Bone marrow (tissue), 2 donors: ENCODE results near the gene GMDS.

ENCODE experiments used
- DNase-seq, 2 donors: peaks; one replicate each; lab custom pipeline; 2025; lab: John Stamatoyannopoulos, UW

The GMDS gene

DNA sequence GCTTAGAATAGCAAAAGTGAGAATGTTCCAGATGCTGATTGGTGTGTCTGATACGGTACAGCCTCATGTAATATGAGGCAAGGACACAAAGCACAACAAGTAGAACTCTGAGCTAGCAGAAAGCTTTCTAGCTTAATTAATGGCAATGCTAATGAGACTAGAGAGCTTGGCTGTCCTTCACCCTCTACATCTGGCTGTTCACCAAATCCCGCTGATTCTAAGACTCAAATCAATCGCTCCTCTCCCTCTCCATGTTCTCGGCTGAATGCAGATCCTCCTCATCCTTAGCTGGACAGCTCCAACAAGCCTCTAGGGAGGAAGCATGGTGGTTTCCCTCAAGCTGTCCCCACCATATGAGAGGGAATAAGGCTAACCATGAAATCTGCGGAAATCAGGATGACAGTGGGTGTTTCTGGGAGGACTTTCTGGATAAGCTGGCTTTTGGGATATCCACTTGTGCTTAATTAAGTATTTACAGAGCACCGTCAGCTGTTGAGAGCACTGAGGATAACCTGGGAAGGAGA lies 506.8 kb downstream of the GMDS start:
- no peak for DNase-seq

- no peak for DNase-seq
These were observed 507.7 kb downstream of the GMDS start for GRCh38 chr6:1737463-1738311.

DNA sequence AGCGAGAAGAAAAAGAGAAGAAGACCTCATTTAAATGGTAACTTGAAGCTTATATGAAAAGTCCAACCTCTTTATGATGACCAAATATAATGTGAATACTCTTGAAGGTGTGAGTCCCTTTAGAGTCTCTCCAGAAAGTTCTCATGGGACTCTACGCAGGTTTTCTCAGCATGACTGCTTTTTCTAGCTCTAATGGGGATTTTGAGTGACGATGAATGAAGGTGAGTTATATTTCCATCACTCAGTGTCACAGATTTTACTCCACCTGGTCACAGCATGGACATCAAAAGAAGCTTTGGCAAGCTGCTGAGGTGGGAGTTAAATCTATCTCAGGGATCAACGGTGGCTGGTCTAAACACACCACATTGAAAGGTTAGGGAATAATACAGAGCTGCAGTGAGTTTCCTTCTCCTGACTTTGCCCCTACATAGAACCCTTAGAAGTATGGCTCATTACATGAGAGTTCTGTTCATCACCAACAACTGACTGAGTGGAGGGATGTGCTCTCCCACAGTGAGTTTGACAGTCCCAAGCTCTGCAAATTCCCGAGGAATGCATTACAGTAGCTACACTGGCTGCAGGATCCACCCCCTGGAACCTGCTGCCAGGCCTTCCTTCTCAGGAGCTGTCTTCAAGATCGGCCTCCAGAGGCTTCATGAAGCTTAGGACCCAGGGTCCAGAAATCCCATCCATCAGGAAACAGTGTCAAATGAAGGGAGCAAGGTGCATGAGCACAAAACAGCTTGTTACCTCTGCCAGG lies 508.9 kb downstream of the GMDS start:
- DNase-seq, result no peak

GRCh38 chr6:1735239-1735803 lies 510.1 kb downstream of the GMDS start:
- no peak for DNase-seq

DNA sequence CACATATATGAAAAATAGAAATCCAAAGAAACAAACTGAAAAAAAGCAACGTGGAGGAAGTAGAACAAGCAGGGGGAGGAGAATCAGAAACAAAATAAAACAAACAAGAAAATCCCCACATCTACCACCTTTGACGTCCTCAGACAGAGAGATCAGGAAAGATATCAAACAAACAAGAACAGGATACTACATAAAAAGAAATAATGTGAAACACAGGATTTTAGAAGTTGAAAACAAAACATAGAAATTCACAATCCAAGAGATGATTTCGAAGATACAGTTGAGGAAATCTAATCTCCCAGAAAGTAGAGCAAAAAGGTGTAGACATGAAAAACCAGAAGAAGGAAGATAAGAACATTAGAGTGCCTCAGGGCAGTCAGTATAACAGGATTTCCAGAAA lies 514.5 kb downstream of the GMDS start:
- no peak for DNase-seq

DNA sequence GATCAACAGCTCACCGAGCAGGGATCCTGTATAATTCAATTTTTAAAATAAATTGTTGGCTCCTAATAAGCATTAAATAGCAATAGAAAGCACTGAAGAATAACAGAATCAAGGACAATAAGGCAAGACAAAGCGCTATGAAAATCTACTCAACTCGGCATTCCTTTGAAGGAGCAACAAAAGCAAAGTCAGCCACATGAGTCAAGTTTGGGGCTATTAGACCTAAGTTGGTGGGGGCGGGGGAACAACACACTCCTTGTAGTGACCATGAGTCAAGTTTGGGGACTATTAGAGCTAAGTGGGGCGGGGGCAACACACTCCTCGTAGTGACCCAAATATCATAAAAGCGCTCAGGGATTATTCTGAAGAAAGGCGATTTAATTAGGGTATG lies 515.7 kb downstream of the GMDS start:
- no peak for DNase-seq

DNA sequence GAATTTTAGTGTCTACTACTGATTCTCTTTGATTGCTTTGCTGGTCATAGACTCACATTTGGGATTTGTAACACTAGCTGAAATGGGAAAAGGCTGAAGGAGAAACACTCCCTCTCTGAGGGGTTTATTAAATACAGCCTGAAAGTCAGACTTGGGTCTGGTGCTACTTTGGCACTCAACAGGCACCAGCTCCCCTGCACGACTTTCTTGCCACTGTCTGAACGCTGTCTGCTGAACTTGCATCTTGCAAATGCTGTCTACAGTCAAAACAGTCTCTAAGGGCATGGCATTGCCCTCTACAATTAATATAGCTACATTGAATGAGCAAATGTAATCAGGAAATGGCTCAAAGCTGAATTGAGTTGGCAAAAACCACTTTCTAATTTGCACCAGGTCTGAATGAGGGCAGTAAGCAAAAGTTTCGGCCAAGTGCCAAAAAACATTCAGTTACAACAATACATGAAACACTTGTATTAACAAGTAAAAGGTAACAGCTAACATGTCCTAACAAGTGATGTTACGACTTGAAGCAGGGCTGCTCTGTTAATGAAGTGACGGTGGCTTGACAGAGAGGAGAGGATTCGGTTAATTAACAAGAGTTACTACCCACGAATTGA lies 516.2 kb downstream of the GMDS start:
- DNase-seq, result no peak

GRCh38 chr6:1726341-1726768 lies 519.0 kb downstream of the GMDS start:
- no peak for DNase-seq

GRCh38 chr6:1724616-1725015 lies 520.8 kb downstream of the GMDS start:
- DNase-seq, result no peak

DNA sequence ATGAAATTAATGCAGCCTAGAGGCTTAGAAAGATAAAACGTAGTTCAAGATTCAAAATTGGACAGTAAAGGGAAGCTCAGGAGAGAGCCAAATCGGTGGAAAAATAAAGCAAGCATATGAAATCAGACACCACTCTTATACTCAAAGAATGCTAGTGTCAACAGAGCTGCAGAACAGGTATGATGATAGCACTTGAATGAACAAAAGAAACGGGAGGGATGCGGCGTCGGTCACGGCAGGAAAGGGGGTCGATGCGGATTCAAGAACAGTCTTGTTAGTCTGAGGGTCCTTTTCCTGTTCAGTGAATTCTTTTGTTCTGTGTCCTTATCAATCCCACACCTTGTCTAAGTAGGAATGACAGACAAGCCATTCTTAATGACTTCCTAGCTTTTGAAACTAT lies 521.3 kb downstream of the GMDS start:
- DNase-seq, result no peak

- no peak for DNase-seq
These were observed 522.6 kb downstream of the GMDS start for GRCh38 chr6:1722801-1723200.

- no peak for DNase-seq
These were observed 524.6 kb downstream of the GMDS start for GRCh38 chr6:1720620-1721322.

GRCh38 chr6:1719922-1720321 lies 525.5 kb downstream of the GMDS start:
- no peak for DNase-seq

DNA sequence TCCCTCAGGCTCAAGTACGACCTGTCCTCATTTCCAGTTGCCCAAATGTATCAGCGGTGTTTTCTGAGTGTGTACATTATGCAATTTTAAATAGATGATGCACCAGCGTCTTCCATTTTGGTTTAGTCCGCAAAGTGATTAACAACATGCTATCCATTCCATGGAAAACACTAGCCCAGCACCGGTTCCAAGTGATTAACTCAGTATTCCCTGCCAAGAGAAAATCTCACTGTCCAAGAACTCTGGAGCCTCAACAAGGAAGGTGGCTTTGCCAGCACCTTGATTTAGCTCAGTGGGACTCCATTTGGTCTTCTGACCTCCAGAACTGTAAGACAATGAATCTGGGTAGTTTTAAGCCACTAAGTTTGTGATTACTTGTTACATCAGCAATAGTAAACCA lies 528.5 kb downstream of the GMDS start:
- DNase-seq, result no peak

- DNase-seq, result no peak
These were observed 529.0 kb downstream of the GMDS start for GRCh38 chr6:1716396-1716795.

DNA sequence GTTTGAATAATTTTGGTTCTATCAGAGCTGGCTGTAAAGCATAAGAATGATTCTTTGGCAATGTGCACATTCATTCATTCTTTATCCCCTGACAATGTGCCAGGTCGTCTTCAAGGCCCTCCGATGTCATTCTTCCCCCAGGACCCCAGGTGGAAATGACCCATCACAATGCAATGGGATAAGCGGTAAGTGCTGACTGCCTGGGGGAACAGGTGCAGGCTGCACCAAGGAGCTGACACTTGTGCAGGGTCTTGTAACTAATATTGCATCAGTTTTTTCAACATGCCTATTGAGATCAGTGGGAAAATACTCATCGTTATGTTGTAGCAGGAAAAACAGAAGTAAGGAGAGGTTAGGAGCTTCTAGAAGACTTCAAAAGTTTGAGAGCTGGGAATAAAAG lies 530.1 kb downstream of the GMDS start:
- no peak for DNase-seq

DNA sequence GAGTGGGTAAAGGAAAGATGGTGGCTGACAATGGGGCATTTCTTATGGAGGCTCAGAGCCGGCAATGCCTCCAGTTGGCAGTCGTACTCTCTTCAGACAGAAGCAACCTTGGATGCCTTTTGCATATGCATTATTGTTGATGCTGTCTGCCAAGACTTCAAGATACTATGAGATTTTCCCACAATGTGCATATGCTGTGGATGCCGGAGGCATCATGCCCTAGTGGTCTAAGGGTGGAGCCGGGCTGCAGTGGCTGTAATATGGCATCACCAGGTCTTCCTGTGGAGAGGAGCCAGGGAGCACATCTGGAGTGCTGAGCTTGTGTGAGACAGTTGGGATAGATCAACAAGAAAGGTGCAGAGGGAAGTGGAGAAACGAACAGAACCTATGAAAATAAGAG lies 530.8 kb downstream of the GMDS start:
- DNase-seq, result no peak

DNA sequence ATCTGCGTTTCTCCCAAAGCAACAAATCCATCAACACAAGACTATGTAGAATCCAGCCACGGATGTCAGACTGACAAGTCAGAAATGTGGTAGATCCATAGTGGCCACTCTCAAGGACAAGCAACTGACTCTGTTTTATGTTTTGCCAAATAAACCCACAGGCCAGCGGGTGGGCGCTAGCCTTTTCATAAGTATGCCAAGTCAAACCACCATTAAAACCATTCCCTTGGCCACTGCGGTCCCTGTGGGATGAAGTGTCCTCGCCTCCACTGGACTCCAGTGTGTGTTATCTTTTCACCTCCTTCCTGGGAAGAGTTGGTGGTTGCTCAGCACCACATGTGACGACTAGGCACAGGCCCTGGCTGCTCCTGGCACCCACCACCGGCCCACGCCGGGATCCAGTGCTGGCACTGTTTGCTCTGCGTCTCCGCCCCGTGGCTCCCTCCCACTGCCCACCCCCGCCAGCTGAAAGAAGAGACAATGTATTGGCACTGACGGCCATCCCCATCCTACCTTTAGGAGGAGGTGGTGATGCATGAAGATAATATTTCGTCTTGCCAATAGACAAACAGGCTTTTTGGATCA lies 532.3 kb downstream of the GMDS start:
- DNase-seq, result no peak

GRCh38 chr6:1712451-1712850 lies 533.0 kb downstream of the GMDS start:
- DNase-seq, result no peak

DNA sequence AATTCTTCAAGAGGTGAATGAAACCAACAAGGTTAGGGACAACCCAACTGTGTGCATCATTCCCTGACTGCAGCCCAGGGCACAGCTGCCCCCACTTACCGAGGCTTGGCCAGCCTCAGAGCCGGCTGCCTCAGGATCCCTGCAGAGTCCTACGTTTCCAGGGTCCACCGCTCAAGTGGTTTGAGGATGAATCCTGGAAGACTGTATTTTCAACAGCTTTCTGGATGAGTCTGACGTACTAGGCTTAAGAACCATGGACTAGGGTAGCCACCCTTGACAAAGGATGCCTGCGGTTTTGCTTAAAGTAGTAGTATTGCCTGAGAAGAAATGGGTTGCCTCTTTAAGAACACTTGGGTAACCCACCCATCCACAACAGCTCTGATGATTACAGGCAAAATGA lies 534.3 kb downstream of the GMDS start:
- no peak for DNase-seq

DNA sequence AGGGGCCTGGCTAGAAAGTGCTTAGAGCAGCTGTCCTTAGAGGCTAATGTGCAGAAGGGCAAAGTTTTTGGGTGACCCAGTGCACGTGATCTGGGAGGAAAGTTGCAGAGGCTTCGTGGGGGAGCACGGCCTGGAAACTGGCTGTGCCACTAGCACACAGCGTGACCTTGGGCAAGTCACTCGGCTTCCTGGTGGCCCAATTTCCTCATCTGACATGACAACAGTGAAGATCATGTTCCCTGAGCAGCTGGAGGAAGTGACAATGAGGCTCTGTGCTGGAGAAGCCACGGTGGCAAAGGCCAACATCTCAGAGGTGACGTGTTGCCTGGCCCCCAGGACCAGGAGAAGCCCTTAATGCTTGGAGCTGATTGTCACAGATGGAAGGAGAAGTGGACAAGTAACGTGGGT lies 536.2 kb downstream of the GMDS start:
- no peak for DNase-seq
